ENCODE measurements around the gene KRT7.
"Not testable (repeated sequence)": the region's sequence is repeated elsewhere in the genome, so short reads cannot be mapped to it uniquely, and the experiment has no call there.

Gene KRT7

GRCh38 chr12:52243856-52244614 lies 11.0 kb downstream of the KRT7 start:
- peak; percentile 61 for DNase-seq (ENCODE audit: low read depth)

- no peak for DNase-seq (ENCODE audit: low read depth)
These were observed 11.6 kb downstream of the KRT7 start for GRCh38 chr12:52244615-52244994.

DNA sequence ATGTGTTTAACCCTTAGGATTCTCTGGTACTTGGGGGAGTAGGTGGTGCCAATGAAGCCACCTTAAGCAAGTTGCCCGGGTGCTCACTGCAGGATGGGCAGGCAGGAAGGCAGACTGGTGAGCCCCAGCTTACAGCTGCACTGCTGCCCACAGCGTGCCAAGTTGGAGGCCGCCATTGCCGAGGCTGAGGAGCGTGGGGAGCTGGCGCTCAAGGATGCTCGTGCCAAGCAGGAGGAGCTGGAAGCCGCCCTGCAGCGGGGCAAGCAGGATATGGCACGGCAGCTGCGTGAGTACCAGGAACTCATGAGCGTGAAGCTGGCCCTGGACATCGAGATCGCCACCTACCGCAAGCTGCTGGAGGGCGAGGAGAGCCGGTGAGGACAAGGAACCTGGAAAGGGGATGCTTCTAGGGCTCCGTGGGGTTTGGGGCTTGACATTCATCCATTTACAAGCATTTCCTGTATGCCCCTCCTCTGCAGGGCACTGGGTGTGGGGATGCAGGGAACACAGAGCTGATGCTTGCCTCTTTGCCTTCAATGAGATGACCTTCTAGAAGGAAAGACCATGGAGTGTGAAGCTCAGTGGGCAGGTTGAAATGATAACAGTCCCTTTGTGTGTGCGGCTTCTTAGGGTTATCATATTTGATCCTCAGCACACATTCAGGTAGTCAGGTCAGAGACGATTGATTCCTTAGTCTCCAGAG lies 12.4 kb downstream of the KRT7 start:
- no peak for DNase-seq (ENCODE audit: low read depth)

- DNase-seq (ENCODE audit: low read depth), result no peak
These were observed 13.0 kb downstream of the KRT7 start for GRCh38 chr12:52245962-52246569.

DNA sequence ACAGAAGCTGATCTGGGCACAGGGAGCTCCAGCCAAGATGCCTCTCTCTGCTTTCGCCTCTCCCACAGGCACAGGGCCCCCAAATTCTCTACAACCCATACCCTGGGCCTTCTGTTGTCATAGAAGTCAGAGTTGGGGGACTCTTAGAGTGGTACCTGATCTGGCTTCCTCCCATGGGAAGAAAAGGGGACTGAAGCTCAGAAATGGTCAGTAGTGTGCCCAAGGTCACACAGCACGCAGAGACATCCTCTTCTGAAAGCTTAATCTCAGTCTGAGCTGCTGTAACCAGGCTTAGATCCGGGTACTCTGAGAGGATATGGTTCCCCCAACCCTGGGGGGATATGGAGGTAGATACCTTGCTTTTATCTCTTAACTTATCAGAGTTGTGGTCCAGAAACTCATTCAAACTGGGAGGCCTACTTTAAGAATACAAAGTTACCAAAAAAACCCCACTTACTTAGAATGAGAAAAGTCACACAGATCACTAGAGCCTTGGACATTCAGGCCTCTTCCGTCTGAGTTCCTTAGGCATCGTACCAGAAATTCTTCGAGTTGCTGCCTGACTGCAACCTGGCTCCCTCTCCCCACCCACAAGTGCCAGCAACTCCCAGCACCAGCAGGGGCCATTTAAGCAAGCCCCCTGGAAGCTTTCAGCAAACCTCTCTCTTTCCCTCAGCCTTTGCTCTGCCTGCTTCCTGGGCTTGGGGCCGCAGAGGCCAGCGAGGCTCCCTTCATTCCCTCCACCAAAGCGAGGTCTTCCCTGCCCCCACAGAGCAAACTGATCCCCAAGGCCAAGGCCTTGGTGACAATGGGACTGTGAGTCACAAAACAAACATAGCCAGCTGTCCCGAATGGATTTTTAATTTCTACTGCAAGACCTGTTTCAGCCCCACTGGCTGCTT lies 13.9 kb downstream of the KRT7 start:
- no peak for DNase-seq (ENCODE audit: low read depth)

- no peak for DNase-seq (ENCODE audit: low read depth)
These were observed 14.8 kb downstream of the KRT7 start for GRCh38 chr12:52247622-52248540.

- DNase-seq (ENCODE audit: low read depth), result no peak
These were observed 15.8 kb downstream of the KRT7 start for GRCh38 chr12:52248541-52249461.

GRCh38 chr12:52249511-52250047 lies 16.5 kb downstream of the KRT7 start:
- DNase-seq (ENCODE audit: low read depth), result no peak

GRCh38 chr12:52250048-52250990 lies 17.3 kb downstream of the KRT7 start:
- no peak for DNase-seq (ENCODE audit: low read depth)

GRCh38 chr12:52251367-52252051 lies 18.5 kb downstream of the KRT7 start:
- DNase-seq (ENCODE audit: low read depth), result no peak

DNA sequence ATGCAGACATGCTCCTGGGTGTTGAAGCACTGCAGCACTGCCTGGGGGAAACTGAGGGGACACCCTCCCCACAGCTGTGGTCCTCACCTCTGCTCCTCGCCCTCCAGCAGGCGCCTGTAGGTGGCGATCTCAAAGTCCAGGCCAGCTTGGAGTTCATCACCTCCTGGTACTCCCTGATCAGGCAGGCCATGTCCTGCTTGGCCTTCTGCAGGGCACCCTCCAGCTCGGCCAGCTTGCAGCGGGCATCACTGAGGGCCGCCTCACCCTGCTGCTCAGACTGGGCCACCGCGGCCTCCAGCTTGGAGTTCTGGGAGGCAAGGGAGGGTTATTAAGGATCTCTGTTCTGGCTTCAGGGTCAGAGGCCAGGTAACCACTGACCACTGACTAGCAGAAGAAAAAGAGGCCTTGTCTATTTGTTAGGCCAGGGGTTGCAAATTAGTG lies 19.2 kb downstream of the KRT7 start:
- DNase-seq (ENCODE audit: low read depth), result not testable (repeated sequence)

- no peak for DNase-seq (ENCODE audit: low read depth)
These were observed 19.8 kb downstream of the KRT7 start for GRCh38 chr12:52252728-52253343.

DNA sequence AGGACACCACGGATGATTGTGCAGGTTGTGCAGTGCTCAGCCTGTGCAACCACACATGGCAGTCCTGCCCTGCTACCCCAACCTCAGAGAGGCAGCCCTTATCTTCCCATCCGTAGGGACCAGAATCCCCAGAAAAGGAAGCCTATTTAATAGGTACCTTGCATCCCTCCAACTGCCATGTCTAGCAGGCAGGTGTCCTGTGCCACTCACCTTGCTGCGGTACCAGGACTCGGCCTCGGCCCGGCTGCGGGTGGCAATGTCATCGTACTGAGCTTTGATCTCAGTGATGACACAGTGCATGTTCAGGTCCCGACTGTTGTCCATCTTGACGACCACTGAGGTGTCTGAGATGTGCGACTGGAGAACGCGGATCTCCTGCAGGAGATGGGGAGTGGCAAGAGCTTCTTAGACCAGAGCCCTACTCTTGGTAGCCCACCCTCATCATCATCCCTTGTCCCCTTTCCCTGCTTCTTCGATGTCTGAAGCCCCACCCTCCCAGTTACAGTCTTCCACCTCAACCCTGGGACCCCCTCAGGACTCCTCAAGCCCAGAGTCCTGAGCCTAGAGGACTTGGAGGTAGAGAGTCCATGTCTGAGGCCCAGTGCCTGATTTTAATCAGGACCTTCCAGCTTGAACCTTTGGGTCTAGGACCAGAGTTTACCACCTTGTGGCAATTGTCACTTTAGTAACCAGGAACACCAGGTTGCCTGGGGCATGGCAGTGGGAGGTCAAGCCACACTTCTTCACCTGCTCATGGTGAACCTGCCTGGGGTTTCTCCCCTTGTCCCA lies 20.5 kb downstream of the KRT7 start:
- DNase-seq (ENCODE audit: low read depth), result no peak

GRCh38 chr12:52254180-52254964 lies 21.3 kb downstream of the KRT7 start:
- DNase-seq (ENCODE audit: low read depth), result no peak

DNA sequence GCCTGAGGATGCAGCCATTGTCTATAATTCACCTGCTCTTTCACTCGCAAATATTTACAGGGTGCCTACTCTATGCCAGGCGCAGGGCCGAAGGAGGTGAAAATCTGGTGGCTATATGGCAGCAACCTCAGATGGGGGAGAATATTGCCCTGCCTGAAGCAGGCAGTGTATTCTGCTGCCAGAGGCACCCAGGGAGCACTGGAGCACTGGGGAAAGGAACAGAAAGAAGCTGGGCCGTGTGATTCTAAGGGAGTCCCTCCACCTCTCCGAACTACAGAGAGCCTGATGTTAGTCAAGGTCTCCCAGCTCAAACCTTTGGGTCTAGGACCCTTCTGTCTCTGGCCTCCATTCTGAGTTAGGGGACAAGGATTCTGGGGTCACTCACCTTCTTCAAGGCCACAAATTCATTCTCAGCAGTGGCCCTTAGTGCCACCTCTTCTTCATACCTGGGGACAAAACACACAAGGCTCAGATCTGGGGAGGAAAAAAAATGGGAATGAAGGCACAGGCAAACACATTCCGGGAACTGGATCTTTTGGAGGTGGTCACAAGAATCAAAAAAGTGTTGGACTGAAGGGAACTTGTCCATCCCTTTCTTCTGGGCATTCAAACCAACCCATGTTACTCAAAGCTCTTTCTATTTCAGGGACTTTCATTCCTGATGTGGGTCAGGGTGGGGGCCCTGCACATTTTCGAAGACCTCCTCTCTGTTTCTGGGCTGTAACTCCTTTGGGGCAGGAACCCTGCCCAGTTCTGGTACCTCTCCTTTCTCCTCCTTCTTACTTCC lies 22.1 kb downstream of the KRT7 start:
- DNase-seq (ENCODE audit: low read depth), result no peak
